PC-3 (cell line): ENCODE measurements around the gene MYL7.

Experiments used
- EZH2 ChIP-seq: fragments of 300-600 bp; sonication (generic); IDR thresholded peaks from one replicate; pipeline ENCODE4 v1.6.1; 2017; ENCODE audit warnings: antibody characterized with exemption, mild to moderate bottlenecking, low read length; ENCODE audit not compliant: unreplicated experiment
- EZH2phosphoT487 ChIP-seq: fragments of 300-600 bp; sonication (generic); IDR thresholded peaks from 2 replicates; pipeline ENCODE4 v1.6.1; 2018; ENCODE audit warnings: mild to moderate bottlenecking, antibody characterized with exemption, low read length, borderline replicate concordance
- TF ChIP-seq, protein P1 (sequence below): fragments of 300-600 bp; sonication (generic); conservative IDR thresholded peaks from 2 replicates; pipeline ENCODE4 v1.5.1; 2017; ENCODE audit warnings: antibody characterized with exemption, low read depth, mild to moderate bottlenecking, low read length

DNA sequence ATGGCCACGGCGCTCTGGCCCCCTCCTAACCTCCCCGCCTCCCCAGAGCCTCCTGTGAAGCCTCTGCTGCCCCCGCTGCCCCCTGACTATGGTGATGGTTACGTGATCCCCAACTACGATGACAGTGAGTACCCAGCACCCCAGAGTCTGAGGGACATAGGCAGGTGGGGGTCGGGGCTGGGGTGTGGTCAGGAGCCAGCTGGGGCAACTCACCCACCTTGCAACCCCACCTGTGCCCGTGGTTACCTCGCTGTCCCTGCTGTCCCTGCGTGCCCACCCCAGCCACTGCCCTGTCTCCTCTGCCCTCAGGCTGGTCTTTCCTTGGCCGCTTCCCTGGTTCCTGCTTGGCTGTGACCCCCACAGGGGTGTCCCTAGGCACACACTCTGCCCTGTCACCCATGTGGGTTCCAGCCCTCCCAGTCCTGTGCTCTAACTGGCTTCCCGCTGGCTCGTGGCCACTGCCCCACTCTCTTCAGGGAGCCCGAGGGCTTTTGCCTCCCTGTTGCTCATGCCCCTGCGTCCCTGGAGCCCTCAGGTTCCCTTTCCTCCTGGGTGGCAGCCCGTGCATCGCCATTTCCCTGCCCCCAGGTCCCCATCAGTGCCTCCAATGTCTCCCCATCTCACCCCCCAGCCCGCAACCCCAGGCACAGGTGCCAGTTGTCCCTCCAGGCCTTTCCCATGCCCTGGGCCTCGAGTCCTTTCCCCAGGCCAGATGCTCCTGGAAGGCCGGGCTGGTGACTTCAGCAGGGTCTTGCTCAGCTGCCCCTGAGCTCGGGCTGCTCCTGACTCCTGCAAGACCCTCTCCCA is 33.0 kb downstream of the MYL7 start:
- TF ChIP-seq EZH2 (no peak), EZH2phosphoT487 (no peak)
- TF ChIP-seq, protein P1, sequence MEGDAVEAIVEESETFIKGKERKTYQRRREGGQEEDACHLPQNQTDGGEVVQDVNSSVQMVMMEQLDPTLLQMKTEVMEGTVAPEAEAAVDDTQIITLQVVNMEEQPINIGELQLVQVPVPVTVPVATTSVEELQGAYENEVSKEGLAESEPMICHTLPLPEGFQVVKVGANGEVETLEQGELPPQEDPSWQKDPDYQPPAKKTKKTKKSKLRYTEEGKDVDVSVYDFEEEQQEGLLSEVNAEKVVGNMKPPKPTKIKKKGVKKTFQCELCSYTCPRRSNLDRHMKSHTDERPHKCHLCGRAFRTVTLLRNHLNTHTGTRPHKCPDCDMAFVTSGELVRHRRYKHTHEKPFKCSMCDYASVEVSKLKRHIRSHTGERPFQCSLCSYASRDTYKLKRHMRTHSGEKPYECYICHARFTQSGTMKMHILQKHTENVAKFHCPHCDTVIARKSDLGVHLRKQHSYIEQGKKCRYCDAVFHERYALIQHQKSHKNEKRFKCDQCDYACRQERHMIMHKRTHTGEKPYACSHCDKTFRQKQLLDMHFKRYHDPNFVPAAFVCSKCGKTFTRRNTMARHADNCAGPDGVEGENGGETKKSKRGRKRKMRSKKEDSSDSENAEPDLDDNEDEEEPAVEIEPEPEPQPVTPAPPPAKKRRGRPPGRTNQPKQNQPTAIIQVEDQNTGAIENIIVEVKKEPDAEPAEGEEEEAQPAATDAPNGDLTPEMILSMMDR, result no peak
